ENCODE results near the gene MAPKBP1. TPM values are rescaled to one million over a fixed set of nuclear protein-coding genes. Genes with fewer than 3 reads are reported as not detected.

Gene MAPKBP1
- total and polyA plus RNA-seq, 2 of the 13 experiments (the other 11 are each of a cell fraction or from before 2014, with no cell fraction given), result 3.0 to 7.3 TPM

DNA sequence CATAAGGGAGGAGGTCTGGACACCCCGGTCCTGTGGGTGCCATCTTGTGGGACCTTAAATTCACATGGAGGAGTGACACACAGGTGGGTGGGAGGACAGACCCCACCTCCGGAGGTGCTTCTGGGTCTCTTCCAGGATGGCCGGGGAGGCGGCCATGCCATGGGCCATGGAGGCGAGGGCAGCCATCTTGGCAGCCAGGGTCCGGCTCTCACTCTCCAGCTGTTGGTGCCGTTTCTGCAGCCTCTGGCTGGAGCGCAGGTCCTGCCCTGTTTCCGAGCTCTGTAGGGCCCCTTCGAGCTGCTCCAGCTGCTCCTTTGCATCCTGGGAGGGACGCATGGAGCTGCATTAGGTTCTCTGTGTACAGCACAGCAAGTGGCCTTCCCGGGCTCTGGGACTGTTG is 100.5 kb downstream of the MAPKBP1 start:
- no peak for FAIRE-seq
- H3K9ac ChIP-seq (ENCODE audit: insufficient read depth, low read depth, low read length), result no peak overlapping the region
- ATAC-seq, result no peak
- no peak overlapping the region for H3K4me2 ChIP-seq (ENCODE audit: low read depth, low read length)
- H3K79me2 ChIP-seq (ENCODE audit: insufficient read depth, low read length), result no peaks in the 10 kb centered on the region
- POLR2A ChIA-PET, result no interaction called here
- DNase-seq (ENCODE audit: low spot score), result no peak
- H3K27me3 ChIP-seq (ENCODE audit: control insufficient read depth in 1 of 2, insufficient read depth in 2 of 2, low read length in 2 of 2), result peaks cover 19 to 89% of the 10 kb centered on the region in 2 experiments
- H2AFZ ChIP-seq (ENCODE audit: low read length), result no peak overlapping the region
- 40% methylated on average over 2 of the region's 12 CpGs for WGBS (ENCODE audit: low lambda C conversion rate)
- intact Hi-C loops (cut with micrococcal nuclease; ENCODE audit: unreplicated experiment), result no loop called here
- no peak overlapping the region for H3K4me3 ChIP-seq (replicated peaks in 1 of 3; ENCODE audit: insufficient read depth in 1 of 3, low read depth in 2 of 3, low read length in 3 of 3)
- TF ChIP-seq PPARG (CRISPR knock-in tag; conservative IDR thresholded peaks at IDR 0.05) (no peak), ZNF124 (CRISPR knock-in tag; IDR thresholded peaks at IDR 0.05) (no peak), SMARCE1 (IDR thresholded peaks at IDR 0.05; ENCODE audit: borderline replicate concordance) (no peak), FOSL1 (CRISPR knock-in tag; IDR thresholded peaks at IDR 0.05; ENCODE audit: borderline replicate concordance) (no peak)
- TF ChIP-seq, protein P1, sequence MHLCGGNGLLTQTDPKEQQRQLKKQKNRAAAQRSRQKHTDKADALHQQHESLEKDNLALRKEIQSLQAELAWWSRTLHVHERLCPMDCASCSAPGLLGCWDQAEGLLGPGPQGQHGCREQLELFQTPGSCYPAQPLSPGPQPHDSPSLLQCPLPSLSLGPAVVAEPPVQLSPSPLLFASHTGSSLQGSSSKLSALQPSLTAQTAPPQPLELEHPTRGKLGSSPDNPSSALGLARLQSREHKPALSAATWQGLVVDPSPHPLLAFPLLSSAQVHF (CRISPR knock-in tag; IDR thresholded peaks at IDR 0.05), result no peak
- TF ChIP-seq, protein P2, sequence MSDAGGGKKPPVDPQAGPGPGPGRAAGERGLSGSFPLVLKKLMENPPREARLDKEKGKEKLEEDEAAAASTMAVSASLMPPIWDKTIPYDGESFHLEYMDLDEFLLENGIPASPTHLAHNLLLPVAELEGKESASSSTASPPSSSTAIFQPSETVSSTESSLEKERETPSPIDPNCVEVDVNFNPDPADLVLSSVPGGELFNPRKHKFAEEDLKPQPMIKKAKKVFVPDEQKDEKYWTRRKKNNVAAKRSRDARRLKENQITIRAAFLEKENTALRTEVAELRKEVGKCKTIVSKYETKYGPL (CRISPR knock-in tag; IDR thresholded peaks at IDR 0.05), result no peak
- H3K4me1 ChIP-seq (ENCODE audit: insufficient read depth, low read length), result peaks cover 10% of the 10 kb centered on the region; the same call in 1 of the 2 replicates
- CTCF ChIA-PET (ENCODE audit: low intra/inter-chr PET ratio, low total read pairs), result no interaction called here
- no peaks in the 10 kb centered on the region for H3K9me3 ChIP-seq (ENCODE audit: low read length)
- H4K20me1 ChIP-seq (ENCODE audit: insufficient read depth, low read length), result no peaks in the 10 kb centered on the region
- H3K27ac ChIP-seq (ENCODE audit: extremely low read length, insufficient read depth, low read length), result no peak overlapping the region
- in situ Hi-C loops (cut with HindIII; ENCODE audit: extremely low pct_ligation_motif_present, low pct_unique_long_range_greater_than_20kb), result no loop called here
- no TSS peak for BruUV-seq (replicated peaks)
- no peaks in the 10 kb centered on the region for H3K36me3 ChIP-seq (replicated peaks in 1 of 2; ENCODE audit: control insufficient read depth in 1 of 2, insufficient read depth in 2 of 2, low read length in 2 of 2)

GRCh38 chr15:41876007-41876406 is 101.7 kb downstream of the MAPKBP1 start:
- POLR2A ChIA-PET, result no interaction called here
- intact Hi-C loops (cut with micrococcal nuclease; ENCODE audit: unreplicated experiment) (no loop called here), in situ Hi-C loops (cut with HindIII; ENCODE audit: extremely low pct_ligation_motif_present, low pct_unique_long_range_greater_than_20kb) (no loop called here)
- 33% methylated on average over 3 of the region's 13 CpGs for WGBS (ENCODE audit: low lambda C conversion rate)
- DNase-seq (ENCODE audit: low spot score) (no peak), ATAC-seq (no peak), FAIRE-seq (no peak)
- H3K4me3 ChIP-seq (replicated peaks in 1 of 3; ENCODE audit: insufficient read depth in 1 of 3, low read depth in 2 of 3, low read length in 3 of 3), result no peak overlapping the region
- CTCF ChIA-PET (ENCODE audit: low intra/inter-chr PET ratio, low total read pairs), result no interaction called here
- no peak overlapping the region for H2AFZ ChIP-seq (ENCODE audit: low read length)
- H3K4me1 ChIP-seq (ENCODE audit: insufficient read depth, low read length), result peaks cover 13% of the 10 kb centered on the region; the same call in 1 of the 2 replicates
- H3K9me3 ChIP-seq (ENCODE audit: low read length), result no peaks in the 10 kb centered on the region
- no peak overlapping the region for H3K4me2 ChIP-seq (ENCODE audit: low read depth, low read length)
- no peak overlapping the region for H3K9ac ChIP-seq (ENCODE audit: insufficient read depth, low read depth, low read length)
- no peaks in the 10 kb centered on the region for H4K20me1 ChIP-seq (ENCODE audit: insufficient read depth, low read length)
- no peaks in the 10 kb centered on the region for H3K79me2 ChIP-seq (ENCODE audit: insufficient read depth, low read length)
- H3K36me3 ChIP-seq (replicated peaks in 1 of 2; ENCODE audit: control insufficient read depth in 1 of 2, insufficient read depth in 2 of 2, low read length in 2 of 2), result no peaks in the 10 kb centered on the region
- no peak overlapping the region for H3K27ac ChIP-seq (ENCODE audit: extremely low read length, insufficient read depth, low read length)
- H3K27me3 ChIP-seq (ENCODE audit: control insufficient read depth in 1 of 2, insufficient read depth in 2 of 2, low read length in 2 of 2), result peaks cover 18 to 89% of the 10 kb centered on the region in 2 experiments
- no TSS peak for BruUV-seq (replicated peaks)
- TF ChIP-seq ZNF547 (CRISPR knock-in tag; IDR thresholded peaks at IDR 0.05), result no peak
- TF ChIP-seq, protein P3, sequence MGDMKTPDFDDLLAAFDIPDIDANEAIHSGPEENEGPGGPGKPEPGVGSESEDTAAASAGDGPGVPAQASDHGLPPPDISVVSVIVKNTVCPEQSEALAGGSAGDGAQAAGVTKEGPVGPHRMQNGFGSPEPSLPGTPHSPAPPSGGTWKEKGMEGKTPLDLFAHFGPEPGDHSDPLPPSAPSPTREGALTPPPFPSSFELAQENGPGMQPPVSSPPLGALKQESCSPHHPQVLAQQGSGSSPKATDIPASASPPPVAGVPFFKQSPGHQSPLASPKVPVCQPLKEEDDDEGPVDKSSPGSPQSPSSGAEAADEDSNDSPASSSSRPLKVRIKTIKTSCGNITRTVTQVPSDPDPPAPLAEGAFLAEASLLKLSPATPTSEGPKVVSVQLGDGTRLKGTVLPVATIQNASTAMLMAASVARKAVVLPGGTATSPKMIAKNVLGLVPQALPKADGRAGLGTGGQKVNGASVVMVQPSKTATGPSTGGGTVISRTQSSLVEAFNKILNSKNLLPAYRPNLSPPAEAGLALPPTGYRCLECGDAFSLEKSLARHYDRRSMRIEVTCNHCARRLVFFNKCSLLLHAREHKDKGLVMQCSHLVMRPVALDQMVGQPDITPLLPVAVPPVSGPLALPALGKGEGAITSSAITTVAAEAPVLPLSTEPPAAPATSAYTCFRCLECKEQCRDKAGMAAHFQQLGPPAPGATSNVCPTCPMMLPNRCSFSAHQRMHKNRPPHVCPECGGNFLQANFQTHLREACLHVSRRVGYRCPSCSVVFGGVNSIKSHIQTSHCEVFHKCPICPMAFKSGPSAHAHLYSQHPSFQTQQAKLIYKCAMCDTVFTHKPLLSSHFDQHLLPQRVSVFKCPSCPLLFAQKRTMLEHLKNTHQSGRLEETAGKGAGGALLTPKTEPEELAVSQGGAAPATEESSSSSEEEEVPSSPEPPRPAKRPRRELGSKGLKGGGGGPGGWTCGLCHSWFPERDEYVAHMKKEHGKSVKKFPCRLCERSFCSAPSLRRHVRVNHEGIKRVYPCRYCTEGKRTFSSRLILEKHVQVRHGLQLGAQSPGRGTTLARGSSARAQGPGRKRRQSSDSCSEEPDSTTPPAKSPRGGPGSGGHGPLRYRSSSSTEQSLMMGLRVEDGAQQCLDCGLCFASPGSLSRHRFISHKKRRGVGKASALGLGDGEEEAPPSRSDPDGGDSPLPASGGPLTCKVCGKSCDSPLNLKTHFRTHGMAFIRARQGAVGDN (CRISPR knock-in tag; IDR thresholded peaks at IDR 0.05), result no peak
- no peak for TF ChIP-seq PRDM4 (CRISPR knock-in tag; IDR thresholded peaks at IDR 0.05; ENCODE audit: borderline replicate concordance)
